ENCODE measurements around the gene CCDC92.

Gene CCDC92

GRCh38 chr12:123998344-123998990 is 25.8 kb upstream of the CCDC92 start:
- no peak overlapping the region for H3K4me3 ChIP-seq (ENCODE audit: low read length)
- H3K27me3 ChIP-seq (ENCODE audit: control insufficient read depth, insufficient read depth, low read length): no peaks in the 10 kb centered on the region
- peaks cover 3% of the 10 kb centered on the region for H3K36me3 ChIP-seq (ENCODE audit: control insufficient read depth, insufficient read depth, low read length)
- no peaks in the 10 kb centered on the region for H3K9me3 ChIP-seq (ENCODE audit: control insufficient read depth, low read length)
- no peak overlapping the region for H3K9ac ChIP-seq (ENCODE audit: low read length)
- peaks cover 9% of the 10 kb centered on the region for H3K4me1 ChIP-seq (ENCODE audit: control insufficient read depth, insufficient read depth, low read length)

GRCh38 chr12:123997908-123998307 is 25.3 kb upstream of the CCDC92 start:
- Histone ChIP-seq H3K36me3 (ENCODE audit: control insufficient read depth, insufficient read depth, low read length) (peaks cover 3% of the 10 kb centered on the region), H3K4me3 (ENCODE audit: low read length) (no peak overlapping the region), H3K4me1 (ENCODE audit: control insufficient read depth, insufficient read depth, low read length) (peaks cover 14% of the 10 kb centered on the region), H3K27me3 (ENCODE audit: control insufficient read depth, insufficient read depth, low read length) (no peaks in the 10 kb centered on the region), H3K9ac (ENCODE audit: low read length) (no peak overlapping the region), H3K9me3 (ENCODE audit: control insufficient read depth, low read length) (no peaks in the 10 kb centered on the region)

GRCh38 chr12:123997033-123997822 is 24.6 kb upstream of the CCDC92 start:
- no peak overlapping the region for H3K9ac ChIP-seq (ENCODE audit: low read length)

GRCh38 chr12:123996581-123996980 is 23.9 kb upstream of the CCDC92 start:
- H3K4me3 ChIP-seq (ENCODE audit: low read length): no peak overlapping the region
- H3K27me3 ChIP-seq (ENCODE audit: control insufficient read depth, insufficient read depth, low read length): no peaks in the 10 kb centered on the region
- peaks cover 22% of the 10 kb centered on the region for H3K4me1 ChIP-seq (ENCODE audit: control insufficient read depth, insufficient read depth, low read length)
- H3K9me3 ChIP-seq (ENCODE audit: control insufficient read depth, low read length): no peaks in the 10 kb centered on the region
- peaks cover 2% of the 10 kb centered on the region for H3K36me3 ChIP-seq (ENCODE audit: control insufficient read depth, insufficient read depth, low read length)
- H3K9ac ChIP-seq (ENCODE audit: low read length): peak overlapping the region; percentile 1

More at GRCh38 chr12:123997033-123997822, 24.6 kb upstream of the CCDC92 start:
- no peaks in the 10 kb centered on the region for H3K9me3 ChIP-seq (ENCODE audit: control insufficient read depth, low read length)
- peaks cover 18% of the 10 kb centered on the region for H3K4me1 ChIP-seq (ENCODE audit: control insufficient read depth, insufficient read depth, low read length)
- no peak overlapping the region for H3K4me3 ChIP-seq (ENCODE audit: low read length)
- peaks cover 3% of the 10 kb centered on the region for H3K36me3 ChIP-seq (ENCODE audit: control insufficient read depth, insufficient read depth, low read length)
- no peaks in the 10 kb centered on the region for H3K27me3 ChIP-seq (ENCODE audit: control insufficient read depth, insufficient read depth, low read length)

GRCh38 chr12:123995023-123995748 is 22.6 kb upstream of the CCDC92 start:
- peaks cover 36% of the 10 kb centered on the region for H3K4me1 ChIP-seq (ENCODE audit: control insufficient read depth, insufficient read depth, low read length)
- no peaks in the 10 kb centered on the region for H3K9me3 ChIP-seq (ENCODE audit: control insufficient read depth, low read length)
- no peaks in the 10 kb centered on the region for H3K27me3 ChIP-seq (ENCODE audit: control insufficient read depth, insufficient read depth, low read length)
- no peak overlapping the region for H3K4me3 ChIP-seq (ENCODE audit: low read length)
- H3K36me3 ChIP-seq (ENCODE audit: control insufficient read depth, insufficient read depth, low read length): no peaks in the 10 kb centered on the region
- no peak overlapping the region for H3K9ac ChIP-seq (ENCODE audit: low read length)

GRCh38 chr12:123992118-123992825 is 19.6 kb upstream of the CCDC92 start:
- H3K36me3 ChIP-seq (ENCODE audit: control insufficient read depth, insufficient read depth, low read length): peaks cover 8% of the 10 kb centered on the region
- H3K9ac ChIP-seq (ENCODE audit: low read length): no peak overlapping the region
- H3K4me1 ChIP-seq (ENCODE audit: control insufficient read depth, insufficient read depth, low read length): peaks cover 43% of the 10 kb centered on the region

GRCh38 chr12:123991372-123991951 is 18.8 kb upstream of the CCDC92 start:
- Histone ChIP-seq H3K4me1 (ENCODE audit: control insufficient read depth, insufficient read depth, low read length) (peaks cover 43% of the 10 kb centered on the region), H3K36me3 (ENCODE audit: control insufficient read depth, insufficient read depth, low read length) (peaks cover 8% of the 10 kb centered on the region), H3K9me3 (ENCODE audit: control insufficient read depth, low read length) (no peaks in the 10 kb centered on the region), H3K27me3 (ENCODE audit: control insufficient read depth, insufficient read depth, low read length) (no peaks in the 10 kb centered on the region), H3K4me3 (ENCODE audit: low read length) (no peak overlapping the region), H3K9ac (ENCODE audit: low read length) (no peak overlapping the region)

More at GRCh38 chr12:123992118-123992825, 19.6 kb upstream of the CCDC92 start:
- Histone ChIP-seq H3K4me3 (ENCODE audit: low read length) (no peak overlapping the region), H3K9me3 (ENCODE audit: control insufficient read depth, low read length) (no peaks in the 10 kb centered on the region), H3K27me3 (ENCODE audit: control insufficient read depth, insufficient read depth, low read length) (no peaks in the 10 kb centered on the region)

- Histone ChIP-seq H3K27me3 (ENCODE audit: control insufficient read depth, insufficient read depth, low read length) (no peaks in the 10 kb centered on the region), H3K9me3 (ENCODE audit: control insufficient read depth, low read length) (no peaks in the 10 kb centered on the region), H3K4me1 (ENCODE audit: control insufficient read depth, insufficient read depth, low read length) (peaks cover 41% of the 10 kb centered on the region), H3K4me3 (ENCODE audit: low read length) (no peak overlapping the region), H3K9ac (ENCODE audit: low read length) (peak overlapping the region; percentile 6), H3K36me3 (ENCODE audit: control insufficient read depth, insufficient read depth, low read length) (peaks cover 8% of the 10 kb centered on the region)
Measured at GRCh38 chr12:123990511-123990910, 17.9 kb upstream of the CCDC92 start.

GRCh38 chr12:123989753-123990152 is 17.1 kb upstream of the CCDC92 start:
- no peaks in the 10 kb centered on the region for H3K9me3 ChIP-seq (ENCODE audit: control insufficient read depth, low read length)
- H3K4me1 ChIP-seq (ENCODE audit: control insufficient read depth, insufficient read depth, low read length): peaks cover 34% of the 10 kb centered on the region
- no peak overlapping the region for H3K4me3 ChIP-seq (ENCODE audit: low read length)
- H3K9ac ChIP-seq (ENCODE audit: low read length): no peak overlapping the region
- H3K36me3 ChIP-seq (ENCODE audit: control insufficient read depth, insufficient read depth, low read length): peaks cover 8% of the 10 kb centered on the region
- no peaks in the 10 kb centered on the region for H3K27me3 ChIP-seq (ENCODE audit: control insufficient read depth, insufficient read depth, low read length)

GRCh38 chr12:123989168-123989567 is 16.5 kb upstream of the CCDC92 start:
- Histone ChIP-seq H3K4me1 (ENCODE audit: control insufficient read depth, insufficient read depth, low read length) (peaks cover 34% of the 10 kb centered on the region), H3K27me3 (ENCODE audit: control insufficient read depth, insufficient read depth, low read length) (no peaks in the 10 kb centered on the region), H3K4me3 (ENCODE audit: low read length) (no peak overlapping the region), H3K9me3 (ENCODE audit: control insufficient read depth, low read length) (no peaks in the 10 kb centered on the region), H3K9ac (ENCODE audit: low read length) (no peak overlapping the region), H3K36me3 (ENCODE audit: control insufficient read depth, insufficient read depth, low read length) (peaks cover 8% of the 10 kb centered on the region)

- Histone ChIP-seq H3K4me1 (ENCODE audit: control insufficient read depth, insufficient read depth, low read length) (peaks cover 26% of the 10 kb centered on the region), H3K4me3 (ENCODE audit: low read length) (no peak overlapping the region), H3K36me3 (ENCODE audit: control insufficient read depth, insufficient read depth, low read length) (peaks cover 8% of the 10 kb centered on the region), H3K9me3 (ENCODE audit: control insufficient read depth, low read length) (no peaks in the 10 kb centered on the region), H3K9ac (ENCODE audit: low read length) (no peak overlapping the region), H3K27me3 (ENCODE audit: control insufficient read depth, insufficient read depth, low read length) (no peaks in the 10 kb centered on the region)
Measured at GRCh38 chr12:123987022-123987421, 14.4 kb upstream of the CCDC92 start.
